Endothelial cell of umbilical vein (primary cell): ENCODE measurements around the gene DYRK4. TPM values are rescaled to one million over a fixed set of nuclear protein-coding genes. Genes with fewer than 3 reads are reported as not detected.

Experiments
- BruUV-seq: library from RNA; stranded (reverse); fragments of 400-500 nt; replicated peaks from 2 replicates; lab custom pipeline; 2021; lab: Mats Ljungman, UMichigan
- CTCF ChIA-PET: fragments of 300-600, 350-600 bp; sonication (Branson Sonifier 250); formaldehyde crosslinking; loops from one replicate; lab custom pipeline; 2021; ENCODE audit warnings: antibody characterized with exemption, inconsistent platforms; lab: Charles Lee
- POLR2A ChIA-PET: fragments of 300-600, 350-600 bp; sonication (Branson Sonifier 250); formaldehyde crosslinking; loops from one replicate; lab custom pipeline; 2021; ENCODE audit warnings: antibody characterized with exemption, inconsistent platforms; lab: Charles Lee
- DNase-seq: peaks from one replicate; pipeline ENCODE4 v3.0.0-alpha.2; 2011; ENCODE audit warnings: low read depth, low spot score
- FAIRE-seq: peaks from 2 replicates; lab custom pipeline; 2011; peaks lifted over from hg19 to GRCh38; lab: Jason Lieb, UNC
- H2AFZ ChIP-seq: 2 replicates; pipeline ENCODE4 v1.6.0; 2012; ENCODE audit warnings: low read depth, low read length, control low read depth, inconsistent platforms
- H3K27ac ChIP-seq: 2 replicates; pipeline ENCODE4 v1.5.1; 2011; ENCODE audit warnings: low read depth, mild to moderate bottlenecking, control low read depth, low read length, moderate library complexity; ENCODE audit not compliant: insufficient read depth
- H3K27me3 ChIP-seq, 2 experiments: 2 replicates each; pipeline versions ENCODE4 v1.6.0 to v1.6.1; 2011; ENCODE audit warnings: low read length in 2 of 2, mixed read lengths in 1 of 2; ENCODE audit not compliant: control insufficient read depth in 2 of 2, insufficient read depth in 2 of 2
- H3K36me3 ChIP-seq, 2 experiments: 2 replicates in 1 of 2; 3 replicates in 1 of 2; pipeline ENCODE4 v1.5.1; 2011; ENCODE audit warnings: low read length in 2 of 2, mild to moderate bottlenecking in 1 of 2, moderate library complexity in 1 of 2; ENCODE audit not compliant: control insufficient read depth in 2 of 2, insufficient read depth in 2 of 2; ENCODE audit errors: extremely low read depth in 1 of 2
- H3K4me1 ChIP-seq: 3 replicates; pipeline ENCODE4 v1.5.1; 2011; ENCODE audit warnings: mild to moderate bottlenecking, low read length; ENCODE audit not compliant: control insufficient read depth, insufficient read depth; ENCODE audit errors: extremely low read depth
- H3K4me2 ChIP-seq: 2 replicates; pipeline ENCODE4 v1.6.1; 2011; ENCODE audit warnings: low read length, control low read depth, mixed read lengths; ENCODE audit not compliant: insufficient read depth
- H3K4me3 ChIP-seq, 3 experiments: fragments of 200-600 bp in 1 of 3; sonication (generic), shearing (Covaris generic) in 1 of 3; replicated peaks in 1 of 3; 2 replicates each; pipeline ENCODE4 v1.5.1; 2011 to 2016; ENCODE audit warnings: control low read depth in 3 of 3, low read length in 3 of 3, mild to moderate bottlenecking in 2 of 3, inconsistent platforms in 1 of 3, low read depth in 1 of 3, moderate library complexity in 1 of 3; ENCODE audit not compliant: insufficient read depth in 1 of 3
- H3K79me2 ChIP-seq: 2 replicates; pipeline ENCODE4 v1.6.0; 2012; ENCODE audit warnings: low read length, inconsistent platforms; ENCODE audit not compliant: control insufficient read depth, insufficient read depth
- H3K9ac ChIP-seq: replicated peaks from 2 replicates; pipeline ENCODE3; 2011; ENCODE audit warnings: low read length, control low read depth; ENCODE audit not compliant: insufficient read depth; ENCODE audit errors: extremely low read depth
- H3K9me1 ChIP-seq: replicated peaks from 3 replicates; pipeline ENCODE4 v1.6.0; 2011; ENCODE audit warnings: mild to moderate bottlenecking, low read length; ENCODE audit not compliant: control insufficient read depth, insufficient read depth; ENCODE audit errors: extremely low read depth
- H3K9me3 ChIP-seq: replicated peaks from 2 replicates; pipeline ENCODE4 v1.5.1; 2012; ENCODE audit warnings: low read length, inconsistent platforms; ENCODE audit not compliant: control insufficient read depth, insufficient read depth
- H4K20me1 ChIP-seq: replicated peaks from 2 replicates; pipeline ENCODE3; 2011; ENCODE audit warnings: mild to moderate bottlenecking, low read length; ENCODE audit not compliant: control insufficient read depth, insufficient read depth; ENCODE audit errors: extremely low read depth
- EZH2 ChIP-seq: IDR thresholded peaks from 2 replicates; pipeline ENCODE4 v1.6.1; 2012; ENCODE audit warnings: borderline replicate concordance, low read depth, mild to moderate bottlenecking, moderate library complexity, low read length, inconsistent platforms; ENCODE audit not compliant: severe bottlenecking
- FOS ChIP-seq: IDR thresholded peaks from 2 replicates; pipeline ENCODE4 v1.6.1; 2011; ENCODE audit warnings: mild to moderate bottlenecking, low read length, moderate library complexity, borderline replicate concordance; ENCODE audit not compliant: insufficient read depth
- GATA2 ChIP-seq: IDR thresholded peaks from 2 replicates; pipeline ENCODE4 v1.7.0; 2011; ENCODE audit warnings: low read depth, mild to moderate bottlenecking, moderate library complexity, mixed read lengths, low read length; ENCODE audit not compliant: insufficient read length, insufficient read depth
- JUN ChIP-seq: IDR thresholded peaks from 2 replicates; pipeline ENCODE4 v1.6.1; 2011; ENCODE audit warnings: borderline replicate concordance, low read depth; ENCODE audit not compliant: insufficient read length, insufficient read depth
- MYC ChIP-seq: IDR thresholded peaks from one replicate; pipeline ENCODE4 v1.6.1; 2011; ENCODE audit warnings: mild to moderate bottlenecking, low read depth, low read length
- POLR2A ChIP-seq: IDR thresholded peaks from 2 replicates; pipeline ENCODE4 v1.6.1; 2012; ENCODE audit warnings: low read depth, mild to moderate bottlenecking, control low read depth, low read length
- POLR2AphosphoS5 ChIP-seq: IDR thresholded peaks from 2 replicates; pipeline ENCODE4 v1.6.1; 2012; ENCODE audit warnings: low read depth, mild to moderate bottlenecking, control low read depth, low read length, moderate library complexity; ENCODE audit not compliant: insufficient read depth
- dilution Hi-C: fragments of 300-500 bp; cut with MboI; formaldehyde crosslinking; loops from one replicate; pipeline ENCODE4 v1.15.0; 2019; ENCODE audit warnings: low sequenced_read_pairs; ENCODE audit not compliant: extremely low pct_ligation_motif_present
- intact Hi-C: fragments of 100-400 bp; cut with micrococcal nuclease; formaldehyde crosslinking; loops from one replicate; pipeline ENCODE4 v1.10.0; 2022
- polyA plus RNA-seq, 4 experiments: library from polyadenylated mRNA; depleted of rRNA in 3 of 4; stranded (reverse) in 3 of 4; unstranded in 1 of 4; fragments of >200 nt; gene quantifications; 2 replicates each; pipeline versions ENCODE4 v1.2.1 to v1.2.3, GENCODE V29; 2011 to 2012; ENCODE audit warnings: missing spikeins in 1 of 4
- total RNA-seq: library from RNA; stranded (reverse); gene quantifications from 2 replicates; pipeline ENCODE4 v1.2.3, GENCODE V29; 2021
- TF ChIP-seq, protein P1 (sequence below): IDR thresholded peaks from 2 replicates; pipeline ENCODE4 v1.6.1; 2011; ENCODE audit not compliant: insufficient read depth, insufficient read length
- TF ChIP-seq, protein P2 (sequence below), 2 donors: IDR thresholded peaks; 1 replicate in 1 of 2; 2 replicates in 1 of 2; pipeline ENCODE4 v1.5.1; 2011; ENCODE audit warnings: low read length in 2 of 2, mild to moderate bottlenecking in 2 of 2, moderate library complexity in 2 of 2, control low read depth in 1 of 2, inconsistent platforms in 1 of 2, low read depth in 1 of 2; ENCODE audit not compliant: insufficient read depth in 1 of 2; ENCODE audit errors: extremely low read depth in 1 of 2

The DYRK4 gene
- total and polyA plus RNA-seq, 2 donors (not counting 3 experiments of a cell fraction or from before 2014, with no cell fraction given) = 38.7 to 45.4 TPM

DNA sequence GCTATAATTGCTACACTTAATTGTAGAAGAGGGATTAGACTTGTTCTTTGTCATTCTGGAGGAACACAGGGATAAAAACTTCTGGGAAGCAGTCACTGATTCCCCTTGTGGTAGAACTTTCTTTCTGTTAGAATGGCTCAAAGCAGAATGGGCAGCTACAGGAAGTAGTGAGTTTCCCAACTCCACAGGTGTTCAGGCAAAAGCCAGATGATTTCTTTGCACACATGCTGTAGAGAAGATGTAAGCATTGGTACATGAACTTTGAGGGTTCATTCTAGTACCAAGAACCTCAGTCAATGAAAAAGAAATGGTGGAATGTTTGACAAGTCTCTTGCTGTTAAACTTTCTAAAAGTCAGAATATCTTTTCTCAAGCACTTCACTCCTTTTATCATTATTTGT, 91.2 kb downstream of the DYRK4 start:
- no TSS peak for BruUV-seq
- FAIRE-seq (no peak), DNase-seq (no peak)
- no peaks in the 10 kb centered on the region for H3K9me1 ChIP-seq
- dilution Hi-C loops (no loop called here), intact Hi-C loops (no loop called here)
- CTCF ChIA-PET = interaction anchor here (1.9 kb wide), 1 partner anchor 49 kb away, joined by 6 read pairs; no protein-coding TSS in a partner anchor
- peaks cover 12% of the 10 kb centered on the region for H3K4me1 ChIP-seq
- H3K27me3 ChIP-seq = no peaks in the 10 kb centered on the region
- peaks cover 2% of the 10 kb centered on the region for H4K20me1 ChIP-seq
- H3K4me3 ChIP-seq = no peak overlapping the region
- H3K9me3 ChIP-seq = no peaks in the 10 kb centered on the region
- POLR2A ChIA-PET = no interaction called here
- peaks cover 11 to 23% of the 10 kb centered on the region in 2 experiments for H3K36me3 ChIP-seq
- H3K79me2 ChIP-seq = peaks cover 56% of the 10 kb centered on the region
- TF ChIP-seq, protein P1, sequence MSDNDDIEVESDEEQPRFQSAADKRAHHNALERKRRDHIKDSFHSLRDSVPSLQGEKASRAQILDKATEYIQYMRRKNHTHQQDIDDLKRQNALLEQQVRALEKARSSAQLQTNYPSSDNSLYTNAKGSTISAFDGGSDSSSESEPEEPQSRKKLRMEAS = no peak
- TF ChIP-seq GATA2 = no peak
- no peak for TF ChIP-seq POLR2A
- no peak for TF ChIP-seq EZH2
- no peak overlapping the region for H2AFZ ChIP-seq
- H3K27ac ChIP-seq = no peak overlapping the region
- no peak overlapping the region for H3K9ac ChIP-seq
- H3K4me2 ChIP-seq = no peak overlapping the region

DNA sequence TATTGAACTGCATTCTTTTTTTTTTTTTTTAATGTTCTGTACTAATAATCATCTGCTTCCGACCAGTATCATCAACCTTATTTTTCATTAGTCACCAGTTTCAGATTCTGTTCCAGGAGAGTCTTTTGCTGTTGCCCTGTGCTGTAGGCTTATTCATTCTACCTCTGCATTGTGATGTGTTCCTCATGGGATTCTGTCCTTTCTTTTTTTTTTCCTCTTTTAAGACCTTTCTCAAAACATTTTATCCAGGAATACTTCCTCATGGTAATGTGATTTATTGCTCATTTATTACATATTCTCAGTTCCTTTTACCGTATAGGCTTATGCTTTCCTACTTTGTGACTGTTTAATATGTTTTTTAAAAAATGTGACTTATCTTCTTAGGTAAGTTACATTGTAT, 91.7 kb downstream of the DYRK4 start:
- Histone ChIP-seq H3K4me3 (no peak overlapping the region), H3K27me3 (no peaks in the 10 kb centered on the region), H2AFZ (no peak overlapping the region), H4K20me1 (peaks cover 2% of the 10 kb centered on the region), H3K79me2 (peaks cover 56% of the 10 kb centered on the region), H3K9me3 (no peaks in the 10 kb centered on the region), H3K9ac (no peak overlapping the region), H3K36me3 (peaks cover 11 to 25% of the 10 kb centered on the region in 2 experiments), H3K4me2 (no peak overlapping the region), H3K4me1 (peaks cover 12% of the 10 kb centered on the region), H3K27ac (no peak overlapping the region), H3K9me1 (no peaks in the 10 kb centered on the region)
- FAIRE-seq (no peak), DNase-seq (no peak)
- ChIA-PET CTCF (no interaction called here), POLR2A (no interaction called here)
- BruUV-seq = no TSS peak
- no peak for TF ChIP-seq POLR2AphosphoS5
- no peak for TF ChIP-seq MYC
- no peak for TF ChIP-seq FOS
- no peak for TF ChIP-seq POLR2A
- no peak for TF ChIP-seq EZH2
- no peak for TF ChIP-seq GATA2
- TF ChIP-seq JUN = no peak
- TF ChIP-seq, protein P1 = no peak
- TF ChIP-seq, protein P2, sequence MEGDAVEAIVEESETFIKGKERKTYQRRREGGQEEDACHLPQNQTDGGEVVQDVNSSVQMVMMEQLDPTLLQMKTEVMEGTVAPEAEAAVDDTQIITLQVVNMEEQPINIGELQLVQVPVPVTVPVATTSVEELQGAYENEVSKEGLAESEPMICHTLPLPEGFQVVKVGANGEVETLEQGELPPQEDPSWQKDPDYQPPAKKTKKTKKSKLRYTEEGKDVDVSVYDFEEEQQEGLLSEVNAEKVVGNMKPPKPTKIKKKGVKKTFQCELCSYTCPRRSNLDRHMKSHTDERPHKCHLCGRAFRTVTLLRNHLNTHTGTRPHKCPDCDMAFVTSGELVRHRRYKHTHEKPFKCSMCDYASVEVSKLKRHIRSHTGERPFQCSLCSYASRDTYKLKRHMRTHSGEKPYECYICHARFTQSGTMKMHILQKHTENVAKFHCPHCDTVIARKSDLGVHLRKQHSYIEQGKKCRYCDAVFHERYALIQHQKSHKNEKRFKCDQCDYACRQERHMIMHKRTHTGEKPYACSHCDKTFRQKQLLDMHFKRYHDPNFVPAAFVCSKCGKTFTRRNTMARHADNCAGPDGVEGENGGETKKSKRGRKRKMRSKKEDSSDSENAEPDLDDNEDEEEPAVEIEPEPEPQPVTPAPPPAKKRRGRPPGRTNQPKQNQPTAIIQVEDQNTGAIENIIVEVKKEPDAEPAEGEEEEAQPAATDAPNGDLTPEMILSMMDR (IDR thresholded peaks at IDR 0.05; ENCODE audit: extremely low read depth in 1 of 2, insufficient read depth in 1 of 2, low read depth in 1 of 2, low read length in 2 of 2) = no peak
- intact Hi-C loops (no loop called here), dilution Hi-C loops (no loop called here)
